ENCODE results near the gene ITIH4. TPM values are rescaled to one million over a fixed set of nuclear protein-coding genes. Genes with fewer than 3 reads are reported as not detected.
A peak's percentile ranks its signal among the peaks of the same experiment; 100 is the strongest.

Gene ITIH4
- polyA plus RNA-seq, 3 donors = 0.59 to 47.7 TPM; not detected in 1

- intact Hi-C loops (cut with micrococcal nuclease) = loop anchor here in 1 of 2 donors (10.0 kb wide), 1 partner anchor 233 kb away; no protein-coding TSS in a partner anchor
- Histone ChIP-seq H3K27ac (ENCODE audit: low read depth in 1 of 2, low read length in 2 of 2) (no peak overlapping the region), H3K9ac (ENCODE audit: insufficient read depth, low read length, poor library complexity, severe bottlenecking) (no peak overlapping the region), H3K4me2 (replicated peaks; ENCODE audit: extremely low read depth, low read length, poor library complexity, severe bottlenecking) (no peak overlapping the region), H3K9me3 (replicated peaks in 1 of 2; ENCODE audit: control insufficient read depth in 1 of 2, insufficient read depth in 1 of 2, low read length in 2 of 2) (no peaks in the 10 kb centered on the region), H2AFZ (ENCODE audit: insufficient read depth, low read depth, low read length, poor library complexity, severe bottlenecking) (no peak overlapping the region), H3K36me3 (replicated peaks in 1 of 2; ENCODE audit: control insufficient read depth in 1 of 2, insufficient read depth in 2 of 2, low read length in 2 of 2) (peaks cover 53 to 81% of the 10 kb centered on the region in 2 donors), H4K20me1 (ENCODE audit: insufficient read depth, low read length) (no peaks in the 10 kb centered on the region), H3K4me1 (ENCODE audit: control insufficient read depth in 1 of 2, insufficient read depth in 2 of 2, low read length in 2 of 2) (peaks cover 33 to 36% of the 10 kb centered on the region in 2 donors), H3K79me2 (ENCODE audit: insufficient read depth, low read length) (no peaks in the 10 kb centered on the region), H3K4me3 (replicated peaks in 1 of 3; ENCODE audit: low read depth in 2 of 3, low read length in 3 of 3) (no peak overlapping the region), H3K27me3 (ENCODE audit: control insufficient read depth in 2 of 2, insufficient read depth in 2 of 2, low read length in 2 of 2) (no peaks in the 10 kb centered on the region)
- Mint-ChIP-seq H3K27ac (peak overlapping the region in 1 of 7 donors; percentile 49), H3K36me3 (peaks cover 59 to 84% of the 10 kb centered on the region in 2 donors), H3K4me1 (peaks cover 39% of the 10 kb centered on the region), H3K9me3 (peaks cover 0 to 2% (median 0%) of the 10 kb centered on the region in 7 donors), H3K27me3 (ENCODE audit: low read depth in 3 of 3) (peaks cover 0 to 2% (median 0%) of the 10 kb centered on the region in 3 donors), H3K4me3 (no peak overlapping the region)
- no peak for DNase-seq
- 81% methylated on average over 6 of the region's 12 CpGs for WGBS (ENCODE audit: insufficient coverage)
- TF ChIP-seq CTCF (IDR thresholded peaks at IDR 0.05) = no peak
These were observed 11.5 kb upstream of the ITIH4 start for GRCh38 chr3:52841981-52842340.

- TF ChIP-seq CTCF (IDR thresholded peaks at IDR 0.05) = no peak
- no peaks in the 10 kb centered on the region for H3K27me3 ChIP-seq (ENCODE audit: control insufficient read depth in 2 of 2, insufficient read depth in 2 of 2, low read length in 2 of 2)
- intact Hi-C loops (cut with micrococcal nuclease) = loop anchor here in 1 of 2 donors (10.0 kb wide), 1 partner anchor 233 kb away; no protein-coding TSS in a partner anchor
- H3K79me2 ChIP-seq (ENCODE audit: insufficient read depth, low read length) = no peaks in the 10 kb centered on the region
- 98% methylated on average over 12 of the region's 12 CpGs for whole genome bisulfite sequencing (ENCODE audit: insufficient coverage)
- H3K9ac ChIP-seq (ENCODE audit: insufficient read depth, low read length, poor library complexity, severe bottlenecking) = no peak overlapping the region
- H3K9me3 Mint-ChIP-seq = peaks cover 0 to 2% (median 0%) of the 10 kb centered on the region in 7 donors
- no peak overlapping the region for H3K27ac ChIP-seq (ENCODE audit: low read depth in 1 of 2, low read length in 2 of 2)
- no peaks in the 10 kb centered on the region for H4K20me1 ChIP-seq (ENCODE audit: insufficient read depth, low read length)
- no peak overlapping the region for H3K4me2 ChIP-seq (replicated peaks; ENCODE audit: extremely low read depth, low read length, poor library complexity, severe bottlenecking)
- peaks cover 35% of the 10 kb centered on the region for H3K4me1 Mint-ChIP-seq
- H3K36me3 Mint-ChIP-seq = peaks cover 64 to 84% of the 10 kb centered on the region in 2 donors
- peaks cover 54 to 81% of the 10 kb centered on the region in 2 donors for H3K36me3 ChIP-seq (replicated peaks in 1 of 2; ENCODE audit: control insufficient read depth in 1 of 2, insufficient read depth in 2 of 2, low read length in 2 of 2)
- H3K27me3 Mint-ChIP-seq (ENCODE audit: low read depth in 3 of 3) = peaks cover 0 to 2% (median 0%) of the 10 kb centered on the region in 3 donors
- H3K9me3 ChIP-seq (replicated peaks in 1 of 2; ENCODE audit: control insufficient read depth in 1 of 2, insufficient read depth in 1 of 2, low read length in 2 of 2) = no peaks in the 10 kb centered on the region
- H2AFZ ChIP-seq (ENCODE audit: insufficient read depth, low read depth, low read length, poor library complexity, severe bottlenecking) = no peak overlapping the region
- peak overlapping the region in 2 of 7 donors; percentile 12 to 46 for H3K27ac Mint-ChIP-seq
- DNase-seq = no peak
- H3K4me3 ChIP-seq (replicated peaks in 1 of 3; ENCODE audit: low read depth in 2 of 3, low read length in 3 of 3) = no peak overlapping the region
- peaks cover 33 to 36% of the 10 kb centered on the region in 2 donors for H3K4me1 ChIP-seq (ENCODE audit: control insufficient read depth in 1 of 2, insufficient read depth in 2 of 2, low read length in 2 of 2)
- H3K4me3 Mint-ChIP-seq = no peak overlapping the region
These were observed 10.9 kb upstream of the ITIH4 start for GRCh38 chr3:52841211-52841980.
